GM12878 (cell line): ENCODE data around the gene NMNAT3. TPM values are rescaled to one million over a fixed set of nuclear protein-coding genes. Genes with fewer than 3 reads are reported as not detected.

ENCODE experiments used
- ATAC-seq: fragments of 200-7000 bp; cut with Tn5 transposase; 3 replicates; pipeline ENCODE4 v1.9.1; 2020; ENCODE audit warnings: mild to moderate bottlenecking, moderate library complexity
- BruUV-seq: library from RNA; stranded (reverse); fragments of 400-500 nt; replicated peaks from 2 replicates; lab custom pipeline; 2021; lab: Mats Ljungman, UMichigan
- CTCF ChIA-PET: fragments of 300-600 bp; sonication (Branson Sonifier 250); formaldehyde crosslinking; extraction: SDS; loops from one replicate; lab custom pipeline; 2021; ENCODE audit warnings: inconsistent platforms; lab: Yijun Ruan, JAX
- POLR2A ChIA-PET: fragments of 350-600 bp; formaldehyde crosslinking; extraction: SDS; loops from one replicate; lab custom pipeline; 2021; ENCODE audit warnings: inconsistent platforms; lab: Charles Lee
- RAD21 ChIA-PET: fragments of 300-600 bp; sonication (Branson Sonifier 250); formaldehyde crosslinking; loops from one replicate; lab custom pipeline; 2023; ENCODE audit warnings: antibody characterized with exemption; ENCODE audit not compliant: unreplicated experiment; lab: Charles Lee
- SMC1A ChIA-PET: fragments of 300-600 bp; sonication (Branson Sonifier 250); formaldehyde crosslinking; loops from one replicate; lab custom pipeline; 2023; ENCODE audit not compliant: unreplicated experiment, uncharacterized antibody; lab: Charles Lee
- DNase-seq: peaks from one replicate; pipeline ENCODE4 v3.0.0-alpha.2; 2011; ENCODE audit warnings: low read depth, low spot score
- FAIRE-seq: peaks from 3 replicates; lab custom pipeline; 2011; peaks lifted over from hg19 to GRCh38; lab: Jason Lieb, UNC
- H2AFZ ChIP-seq: 2 replicates; pipeline ENCODE4 v1.6.0; 2011; ENCODE audit warnings: low read depth, low read length, control low read depth; ENCODE audit not compliant: control insufficient read depth
- H3K27ac ChIP-seq: 2 replicates; pipeline ENCODE4 v1.5.1; 2011; ENCODE audit warnings: control low read depth; ENCODE audit not compliant: control insufficient read depth, insufficient read depth
- H3K27me3 ChIP-seq, 2 experiments: replicated peaks in 1 of 2; 2 replicates each; pipeline versions ENCODE4 v1.6.0 to v1.6.1; 2011; ENCODE audit warnings: low read length in 1 of 2; ENCODE audit not compliant: control insufficient read depth in 2 of 2, insufficient read depth in 2 of 2
- H3K36me3 ChIP-seq, 2 experiments: 2 replicates each; pipeline ENCODE4 v1.5.1; 2011; ENCODE audit warnings: low read length in 1 of 2; ENCODE audit not compliant: control insufficient read depth in 2 of 2, insufficient read depth in 2 of 2
- H3K4me1 ChIP-seq: 2 replicates; pipeline ENCODE4 v1.6.1; 2011; ENCODE audit warnings: mild to moderate bottlenecking, low read length, moderate library complexity, mixed read lengths; ENCODE audit not compliant: control insufficient read depth, insufficient read depth
- H3K4me2 ChIP-seq: 2 replicates; pipeline ENCODE4 v1.6.0; 2011; ENCODE audit warnings: control low read depth; ENCODE audit not compliant: control insufficient read depth, insufficient read depth
- H3K4me3 ChIP-seq: fragments of 200-600 bp; sonication (generic); 2 replicates; pipeline ENCODE4 v1.5.1; 2016
- H3K79me2 ChIP-seq: 2 replicates; pipeline ENCODE4 v1.6.0; 2011; ENCODE audit warnings: low read length; ENCODE audit not compliant: control insufficient read depth, insufficient read depth
- H3K9ac ChIP-seq: 2 replicates; pipeline ENCODE4 v1.8.0; 2011; ENCODE audit warnings: low read length, control low read depth, mixed read lengths; ENCODE audit not compliant: control insufficient read depth, insufficient read depth
- H3K9me3 ChIP-seq: replicated peaks from 3 replicates; pipeline ENCODE4 v1.5.1; 2011; ENCODE audit warnings: mild to moderate bottlenecking, low read length; ENCODE audit not compliant: control insufficient read depth, insufficient read depth
- H4K20me1 ChIP-seq: 2 replicates; pipeline ENCODE4 v1.6.0; 2011; ENCODE audit not compliant: control insufficient read depth, insufficient read depth
- CHD1 ChIP-seq: IDR thresholded peaks from 2 replicates; pipeline ENCODE4 v1.6.1; 2012; ENCODE audit warnings: low read depth, low read length, improper control_type of control experiment
- PBX3 ChIP-seq: IDR thresholded peaks from 2 replicates; pipeline ENCODE4 v1.6.1; 2011; ENCODE audit warnings: mild to moderate bottlenecking, low read depth, low read length, moderate library complexity; ENCODE audit not compliant: insufficient replicate concordance
- USF1 ChIP-seq: IDR thresholded peaks from 2 replicates; pipeline ENCODE4 v1.6.1; 2011; ENCODE audit warnings: borderline replicate concordance, low read depth, mild to moderate bottlenecking, moderate library complexity, mixed read lengths, low read length; ENCODE audit not compliant: insufficient read depth; ENCODE audit errors: extremely low read length
- WGBS: methylation state at CpG from one replicate; pipeline ENCODE4 v1.1.6; 2016; ENCODE audit warnings: low lambda C conversion rate; ENCODE audit not compliant: insufficient replicate concordance, insufficient coverage; ENCODE audit errors: missing lambda C conversion rate; 5-methylcytosine and 5-hydroxymethylcytosine counted together
- in situ Hi-C: fragments of 300-500 bp; cut with MboI; formaldehyde crosslinking; loops from 9 replicates; pipeline ENCODE4 v1.14.3; 2018; ENCODE audit warnings: mixed read lengths
- intact Hi-C: fragments of 100-400 bp; cut with micrococcal nuclease; formaldehyde crosslinking; loops from one replicate; pipeline ENCODE4 v1.14.2; 2022; ENCODE audit not compliant: unreplicated experiment
- polyA plus RNA-seq, 11 experiments: library from polyadenylated mRNA; depleted of rRNA in 4 of 11; unstranded in 6 of 11; stranded (reverse) in 5 of 11; fragments of >200 nt; fragmentation: Nextera tagmentation in 4 of 11; fragmentation: Illumina TruSeq in 1 of 11; extraction: Ambion mirVana in 4 of 11; extraction: Trizol in 1 of 11; gene quantifications; 1 replicate in 1 of 11; 2 replicates in 10 of 11; pipeline versions ENCODE4 v1.2.1 to v1.2.3, GENCODE V29; 2011 to 2016; ENCODE audit warnings: inconsistent platforms in 2 of 11, missing spikeins in 2 of 11, low read depth in 1 of 11
- total RNA-seq, 4 experiments: library from RNA; depleted of rRNA in 3 of 4; stranded (reverse); fragments of >200 nt in 3 of 4; fragmentation: Illumina TruSeq in 1 of 4; extraction: Trizol in 1 of 4; gene quantifications; 2 replicates each; pipeline versions ENCODE4 v1.2.1 to v1.2.3, GENCODE V29; 2013 to 2021

Gene NMNAT3
- total and polyA plus RNA-seq, 10 of the 15 experiments (the other 5 are each of a cell fraction or from before 2014, with no cell fraction given), result under 0.01 to 0.92 (median 0.08) TPM; not detected in 4

GRCh38 chr3:139574026-139574947, 103.5 kb downstream of the NMNAT3 start (continued):
- no peak for TF ChIP-seq USF1
- TF ChIP-seq CHD1, result no peak

GRCh38 chr3:139572847-139573672, 104.7 kb downstream of the NMNAT3 start:
- ChIA-PET POLR2A (no interaction called here), SMC1A (no interaction called here), CTCF (no interaction called here), RAD21 (no interaction called here)
- FAIRE-seq, result no peak
- intact Hi-C loops (no loop called here), in situ Hi-C loops (no loop called here)
- DNase-seq, result no peak
- Histone ChIP-seq H4K20me1 (no peaks in the 10 kb centered on the region), H3K4me3 (no peak overlapping the region), H3K79me2 (no peaks in the 10 kb centered on the region), H3K27ac (no peak overlapping the region), H3K4me1 (no peaks in the 10 kb centered on the region), H3K9me3 (no peaks in the 10 kb centered on the region), H3K27me3 (no peaks in the 10 kb centered on the region), H3K4me2 (no peak overlapping the region), H2AFZ (no peak overlapping the region), H3K9ac (no peak overlapping the region), H3K36me3 (no peaks in the 10 kb centered on the region)
- no peak for TF ChIP-seq PBX3
- BruUV-seq, result no TSS peak
- WGBS, result 58% methylated on average over 6 of the region's 6 CpGs
- ATAC-seq, result no peak
